SK-N-SH (cell line): ENCODE data around the gene SNCG. TPM values are rescaled to one million over a fixed set of nuclear protein-coding genes. Genes with fewer than 3 reads are reported as not detected.
A peak's percentile ranks its signal among the peaks of the same experiment; 100 is the strongest.
"Not testable (repeated sequence)": the region's sequence is repeated elsewhere in the genome, so short reads cannot be mapped to it uniquely, and the experiment has no call there.

Experiments
- CTCF ChIA-PET: fragments of 300-600, 350-600 bp; formaldehyde crosslinking; extraction: SDS; loops from one replicate; lab custom pipeline; 2021; lab: Yijun Ruan, JAX
- POLR2A ChIA-PET: fragments of 350-600 bp; sonication (Branson Sonifier 250); formaldehyde crosslinking; extraction: SDS; loops from one replicate; lab custom pipeline; 2020; ENCODE audit warnings: antibody characterized with exemption, inconsistent platforms; lab: Yijun Ruan, JAX
- DNase-seq: peaks from one replicate; pipeline ENCODE4 v3.0.0; 2012
- H2AFZ ChIP-seq: fragments of 200-600 bp; sonication (generic); 2 replicates; pipeline ENCODE4 v1.8.1; 2016; ENCODE audit warnings: antibody characterized with exemption, mild to moderate bottlenecking, low read depth
- H3F3A ChIP-seq: fragments of 200-600 bp; sonication (generic); replicated peaks from 2 replicates; pipeline ENCODE3; 2016; ENCODE audit warnings: antibody characterized with exemption, mild to moderate bottlenecking; ENCODE audit not compliant: insufficient read depth
- H3K27ac ChIP-seq, 2 experiments: fragments of 200-500 bp in 1 of 2; fragments of 200-600 bp in 1 of 2; sonication (Bioruptor generic) in 1 of 2; sonication (generic), shearing (Covaris generic) in 1 of 2; 2 replicates each; pipeline versions ENCODE4 v1.5.1 to v1.6.1; 2014 to 2016; ENCODE audit warnings: low read depth in 2 of 2, inconsistent platforms in 1 of 2, low read length in 1 of 2, mild to moderate bottlenecking in 1 of 2, mixed read lengths in 1 of 2
- H3K27me3 ChIP-seq: fragments of 200-600 bp; sonication (generic), shearing (Covaris generic); 2 replicates; pipeline ENCODE4 v1.6.1; 2016; ENCODE audit warnings: mixed run types; ENCODE audit not compliant: insufficient read depth
- H3K36me3 ChIP-seq, 2 experiments: fragments of 200-500 bp in 1 of 2; fragments of 200-600 bp in 1 of 2; sonication (Bioruptor generic) in 1 of 2; sonication (generic) in 1 of 2; replicated peaks in 1 of 2; 2 replicates each; pipeline versions ENCODE3 to v1.5.1; 2014 to 2016; ENCODE audit warnings: low read length in 1 of 2, mild to moderate bottlenecking in 1 of 2; ENCODE audit not compliant: insufficient read depth in 2 of 2, control insufficient read depth in 1 of 2
- H3K4me1 ChIP-seq, 2 experiments: fragments of 200-500 bp in 1 of 2; fragments of 200-600 bp in 1 of 2; sonication (Bioruptor generic) in 1 of 2; sonication (generic), shearing (Covaris generic) in 1 of 2; 2 replicates each; pipeline versions ENCODE4 v1.5.1 to v1.6.1; 2014 to 2016; ENCODE audit warnings: low read depth in 1 of 2, low read length in 1 of 2, mixed run types in 1 of 2; ENCODE audit not compliant: insufficient read depth in 2 of 2, control insufficient read depth in 1 of 2
- H3K4me2 ChIP-seq: fragments of 200-600 bp; sonication (generic), shearing (Covaris generic); 2 replicates; pipeline ENCODE4 v1.6.1; 2017; ENCODE audit warnings: mixed run types
- H3K4me3 ChIP-seq, 2 experiments: fragments of 200-500 bp in 1 of 2; fragments of 200-600 bp in 1 of 2; sonication (Bioruptor generic) in 1 of 2; sonication (generic), shearing (Covaris generic) in 1 of 2; 2 replicates each; pipeline versions ENCODE4 v1.5.1 to v1.8.1; 2014 to 2016; ENCODE audit warnings: low read depth in 2 of 2, inconsistent platforms in 1 of 2, low read length in 1 of 2, mild to moderate bottlenecking in 1 of 2, mixed read lengths in 1 of 2, moderate library complexity in 1 of 2
- H3K79me2 ChIP-seq: fragments of 200-600 bp; sonication (generic); 2 replicates; pipeline ENCODE4 v1.8.1; 2017; ENCODE audit warnings: mild to moderate bottlenecking; ENCODE audit not compliant: insufficient read depth
- H3K9ac ChIP-seq: fragments of 200-600 bp; sonication (generic); 2 replicates; pipeline ENCODE4 v1.6.1; 2017; ENCODE audit warnings: mixed run types
- H3K9me2 ChIP-seq: fragments of 200-600 bp; sonication (generic); 2 replicates; pipeline ENCODE4 v1.6.1; 2017; ENCODE audit warnings: mixed run types
- H3K9me3 ChIP-seq: fragments of 200-600 bp; sonication (generic); 2 replicates; pipeline ENCODE4 v1.6.1; 2017; ENCODE audit warnings: mixed run types, mild to moderate bottlenecking, moderate library complexity
- H4K20me1 ChIP-seq: fragments of 200-600 bp; sonication (generic); 2 replicates; pipeline ENCODE4 v1.6.1; 2017; ENCODE audit warnings: mild to moderate bottlenecking, mixed run types; ENCODE audit not compliant: insufficient read depth
- CTCF ChIP-seq: fragments of 200-600 bp; sonication (generic); IDR thresholded peaks from 2 replicates; pipeline ENCODE4 v1.6.1; 2017; ENCODE audit warnings: antibody characterized with exemption, mild to moderate bottlenecking, moderate library complexity
- FOSL2 ChIP-seq: IDR thresholded peaks from 2 replicates; pipeline ENCODE4 v1.4.0; 2012; ENCODE audit warnings: low read depth, mild to moderate bottlenecking, moderate library complexity, borderline replicate concordance
- GABPA ChIP-seq: IDR thresholded peaks from 2 replicates; pipeline ENCODE4 v1.4.0; 2012; ENCODE audit warnings: low read depth, mild to moderate bottlenecking
- GATA2 ChIP-seq: sonication (generic); formaldehyde crosslinking; IDR thresholded peaks from 2 replicates; pipeline ENCODE4 v1.5.0; 2020; ENCODE audit warnings: mild to moderate bottlenecking, missing genetic modification reagents
- MEF2A ChIP-seq: IDR thresholded peaks from 2 replicates; pipeline ENCODE4 v1.4.0; 2012; ENCODE audit warnings: low read depth, borderline replicate concordance
- NFIC ChIP-seq: IDR thresholded peaks from 2 replicates; pipeline ENCODE4 v1.4.0; 2012; ENCODE audit warnings: borderline replicate concordance
- RFX5 ChIP-seq: IDR thresholded peaks from 2 replicates; pipeline ENCODE4 v1.6.1; 2012; ENCODE audit warnings: mild to moderate bottlenecking, improper control_type of control experiment, low read length
- RXRA ChIP-seq: IDR thresholded peaks from 2 replicates; pipeline ENCODE4 v1.4.0; 2012; ENCODE audit warnings: low read depth, mild to moderate bottlenecking, borderline replicate concordance
- SMC3 ChIP-seq: IDR thresholded peaks from 2 replicates; pipeline ENCODE4 v1.6.1; 2012; ENCODE audit warnings: low read depth, low read length, improper control_type of control experiment
- YY1 ChIP-seq: IDR thresholded peaks from 2 replicates; pipeline ENCODE4 v1.4.0; 2012; ENCODE audit warnings: low read depth, mild to moderate bottlenecking
- WGBS: methylation state at CpG from one replicate; pipeline ENCODE4 v1.1.6; 2017; ENCODE audit warnings: low lambda C conversion rate; 5-methylcytosine and 5-hydroxymethylcytosine counted together
- polyA plus RNA-seq, 3 experiments: library from polyadenylated mRNA; depleted of rRNA; stranded (reverse); fragments of >200 nt; gene quantifications; 2 replicates each; pipeline ENCODE4 v1.2.3, GENCODE V29; 2012

The SNCG gene
- polyA plus RNA-seq, 1 of the 3 experiments (the other 2 are of a cell fraction) = 4.3 TPM

DNA sequence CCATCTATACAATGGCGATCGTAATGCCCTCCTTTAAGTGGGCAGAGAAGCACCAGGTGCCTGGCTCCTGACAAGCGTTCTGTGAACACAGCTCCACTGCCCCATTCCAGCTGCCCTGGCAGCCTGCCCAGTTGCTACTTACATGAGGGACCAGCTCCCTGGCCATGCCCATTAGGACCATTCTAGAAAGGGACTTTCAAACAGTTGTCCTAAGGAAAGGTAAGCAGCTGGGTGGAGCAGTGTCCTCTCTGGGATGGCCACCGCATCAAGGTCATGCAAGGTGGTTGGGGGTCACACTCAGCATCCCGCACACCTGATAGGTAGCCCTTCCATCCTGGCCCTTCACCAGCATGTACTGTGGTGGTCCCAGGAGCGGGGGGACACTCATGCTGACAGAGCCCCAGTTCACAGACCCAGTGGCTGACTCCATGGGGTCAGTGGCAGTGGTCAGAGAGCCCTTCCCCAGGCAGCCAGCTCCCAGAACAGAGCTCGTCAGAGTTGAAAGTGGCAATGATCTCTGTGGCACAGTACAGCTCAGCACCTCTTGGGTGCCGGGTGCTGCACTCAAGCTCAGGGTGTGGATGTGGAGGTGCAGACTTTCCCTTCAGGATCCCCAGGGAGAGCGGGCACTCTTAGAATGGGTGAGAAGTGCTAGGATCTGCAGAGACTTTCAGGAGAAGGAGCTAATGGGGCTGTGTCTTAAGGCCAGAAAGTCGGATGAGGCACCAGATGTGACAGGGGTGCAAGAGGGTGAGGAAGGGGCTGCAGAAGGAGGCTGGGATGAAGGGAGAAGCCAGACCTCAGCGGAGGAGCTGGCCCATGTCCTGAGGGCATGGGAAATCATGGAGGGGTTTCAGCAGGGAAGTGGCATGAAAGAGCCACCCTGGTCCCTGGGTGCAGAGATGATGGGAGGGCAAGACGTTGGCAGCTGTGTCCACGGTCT, 11.9 kb upstream of the SNCG start:
- H3K9ac ChIP-seq = no peak overlapping the region
- H3K4me2 ChIP-seq = no peak overlapping the region
- H3K27ac ChIP-seq = no peak overlapping the region; a peak in 1 of 4 replicates
- H3K4me1 ChIP-seq = peaks cover 0 to 18% of the 10 kb centered on the region in 2 experiments; a peak in 1 of 4 replicates
- H4K20me1 ChIP-seq = no peaks in the 10 kb centered on the region
- no peaks in the 10 kb centered on the region for H3K9me2 ChIP-seq
- no peak for TF ChIP-seq SMC3
- no peak for TF ChIP-seq MEF2A
- no peak for TF ChIP-seq GABPA
- no peak for TF ChIP-seq RXRA
- TF ChIP-seq FOSL2 = no peak
- H3K79me2 ChIP-seq = no peaks in the 10 kb centered on the region
- POLR2A ChIA-PET = interaction anchor here (0.7 kb wide), 1 partner anchor 234 kb away, joined by 3 read pairs; no protein-coding TSS in a partner anchor
- no peaks in the 10 kb centered on the region for H3K36me3 ChIP-seq
- WGBS = 52% methylated on average over 9 of the region's 13 CpGs
- H3K9me3 ChIP-seq = no peaks in the 10 kb centered on the region
- no peaks in the 10 kb centered on the region for H3F3A ChIP-seq
- no peak overlapping the region for H3K4me3 ChIP-seq
- CTCF ChIA-PET = interaction anchor here (0.7 to 1.9 kb wide), 7 partner anchors 8 to 260 kb away, joined by 3 to 9 read pairs (median 5); no protein-coding TSS in a partner anchor
- no peak overlapping the region for H2AFZ ChIP-seq
- H3K27me3 ChIP-seq = no peaks in the 10 kb centered on the region
- peak; percentile 75 for DNase-seq

DNA sequence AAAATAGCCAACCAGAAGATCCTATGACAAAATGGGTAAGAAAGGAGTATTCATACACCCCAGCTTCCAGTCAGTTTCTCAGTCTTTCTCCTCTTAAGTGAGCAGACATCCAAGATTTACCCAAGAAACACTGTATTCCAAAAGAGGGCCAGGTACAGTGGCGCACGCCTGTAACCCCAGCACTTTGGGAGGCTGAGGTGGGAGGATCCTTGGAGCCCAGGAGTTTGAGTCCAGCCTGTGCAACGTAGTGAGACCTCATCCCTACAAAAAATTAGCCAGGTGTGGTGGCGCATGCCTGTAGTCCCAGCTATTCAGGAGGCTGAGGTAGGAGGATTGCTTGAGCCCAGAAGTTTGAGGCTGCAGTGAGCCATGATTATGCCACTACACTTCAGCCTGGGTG, 10.6 kb upstream of the SNCG start:
- H3K79me2 ChIP-seq, H3K27me3 ChIP-seq, H3K9me3 ChIP-seq, H2AFZ ChIP-seq, H3K4me3 ChIP-seq, H3K36me3 ChIP-seq, H3K9ac ChIP-seq, H4K20me1 ChIP-seq, DNase-seq, H3K27ac ChIP-seq, POLR2A ChIA-PET, H3K4me2 ChIP-seq, H3F3A ChIP-seq, H3K9me2 ChIP-seq: not testable (repeated sequence)
- CTCF ChIA-PET = interaction anchor here (1.3 to 2.0 kb wide), 2 partner anchors 9 to 12 kb away, joined by 6 to 7 read pairs; no protein-coding TSS in a partner anchor
- H3K4me1 ChIP-seq = peaks cover 0 to 18% of the 10 kb centered on the region in 2 experiments; a peak in 1 of 4 replicates
- WGBS = 88% methylated on average over 4 of the region's 4 CpGs

GRCh38 chr10:86950349-86950748, 8.1 kb upstream of the SNCG start:
- Histone ChIP-seq H3K4me1 (peaks cover 0 to 15% of the 10 kb centered on the region in 2 experiments; a peak in 1 of 4 replicates), H3K79me2 (no peaks in the 10 kb centered on the region), H4K20me1 (no peaks in the 10 kb centered on the region)
- CTCF ChIA-PET = interaction anchor here (0.7 kb wide), 1 partner anchor 10 kb away, joined by 3 read pairs; no protein-coding TSS in a partner anchor
- TF ChIP-seq GATA2 (CRISPR knock-in tag) (no peak), CTCF (no peak), RFX5 (no peak), NFIC (no peak), YY1 (no peak)
- TF ChIP-seq, all 33 proteins: peak for 0
- no peaks in the 10 kb centered on the region for H3F3A ChIP-seq
- no peak overlapping the region for H3K27ac ChIP-seq
- H3K9me3 ChIP-seq = no peaks in the 10 kb centered on the region
- POLR2A ChIA-PET = no interaction called here
- no peaks in the 10 kb centered on the region for H3K27me3 ChIP-seq
- 42% methylated on average over 1 of the region's 1 CpG for WGBS
- H3K4me3 ChIP-seq = no peak overlapping the region
- no peak for DNase-seq
- H2AFZ ChIP-seq = no peak overlapping the region
- H3K9me2 ChIP-seq = no peaks in the 10 kb centered on the region
- H3K36me3 ChIP-seq = no peaks in the 10 kb centered on the region
- H3K4me2 ChIP-seq = no peak overlapping the region
- H3K9ac ChIP-seq = no peak overlapping the region
